NB4 (cell line): ENCODE results near the gene RARG.

Experiments used
- MAX ChIP-seq: IDR thresholded peaks from 2 replicates; pipeline ENCODE4 v1.6.1; 2011; ENCODE audit warnings: low read depth, low read length
- MYC ChIP-seq: IDR thresholded peaks from 2 replicates; pipeline ENCODE4 v1.6.1; 2011; ENCODE audit warnings: low read depth, low read length
- POLR2A ChIP-seq: IDR thresholded peaks from 2 replicates; pipeline ENCODE4 v1.6.1; 2011; ENCODE audit warnings: mild to moderate bottlenecking; ENCODE audit not compliant: insufficient read length; ENCODE audit errors: extremely low read depth
- TF ChIP-seq, protein P1 (sequence below): IDR thresholded peaks from one replicate; pipeline ENCODE4 v1.5.1; 2012; ENCODE audit warnings: low read depth, low read length

GRCh38 chr12:53224061-53224896, 7.7 kb downstream of the RARG start:
- TF ChIP-seq, protein P1, sequence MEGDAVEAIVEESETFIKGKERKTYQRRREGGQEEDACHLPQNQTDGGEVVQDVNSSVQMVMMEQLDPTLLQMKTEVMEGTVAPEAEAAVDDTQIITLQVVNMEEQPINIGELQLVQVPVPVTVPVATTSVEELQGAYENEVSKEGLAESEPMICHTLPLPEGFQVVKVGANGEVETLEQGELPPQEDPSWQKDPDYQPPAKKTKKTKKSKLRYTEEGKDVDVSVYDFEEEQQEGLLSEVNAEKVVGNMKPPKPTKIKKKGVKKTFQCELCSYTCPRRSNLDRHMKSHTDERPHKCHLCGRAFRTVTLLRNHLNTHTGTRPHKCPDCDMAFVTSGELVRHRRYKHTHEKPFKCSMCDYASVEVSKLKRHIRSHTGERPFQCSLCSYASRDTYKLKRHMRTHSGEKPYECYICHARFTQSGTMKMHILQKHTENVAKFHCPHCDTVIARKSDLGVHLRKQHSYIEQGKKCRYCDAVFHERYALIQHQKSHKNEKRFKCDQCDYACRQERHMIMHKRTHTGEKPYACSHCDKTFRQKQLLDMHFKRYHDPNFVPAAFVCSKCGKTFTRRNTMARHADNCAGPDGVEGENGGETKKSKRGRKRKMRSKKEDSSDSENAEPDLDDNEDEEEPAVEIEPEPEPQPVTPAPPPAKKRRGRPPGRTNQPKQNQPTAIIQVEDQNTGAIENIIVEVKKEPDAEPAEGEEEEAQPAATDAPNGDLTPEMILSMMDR = no peak
- no peak for TF ChIP-seq POLR2A
- no peak for TF ChIP-seq MYC
- TF ChIP-seq MAX = no peak
